Activated B cell treated with CpG ODN at 0.5 μM for 24 hours (primary cell): ENCODE data around the gene IFT52. TPM values are rescaled to one million over a fixed set of nuclear protein-coding genes. Genes with fewer than 3 reads are reported as not detected.

Experiments
- ATAC-seq: fragments of 200-7000 bp; cut with Tn5 transposase; one replicate; pipeline ENCODE4 v1.10.0; 2021; ENCODE audit warnings: low read depth, mild to moderate bottlenecking, moderate library complexity
- CTCF ChIA-PET: fragments of 350-600 bp; sonication (Branson Sonifier 250); formaldehyde crosslinking; loops from one replicate; lab custom pipeline; 2021; ENCODE audit warnings: antibody characterized with exemption; lab: Charles Lee
- POLR2A ChIA-PET: fragments of 350-600 bp; sonication (Branson Sonifier 250); formaldehyde crosslinking; loops from one replicate; lab custom pipeline; 2021; ENCODE audit warnings: antibody characterized with exemption; lab: Charles Lee
- DNase-seq: peaks from one replicate; pipeline ENCODE4 v3.0.0; 2022
- H3K27ac Mint-ChIP-seq: one replicate; pipeline ENCODE4 v1.8.0; 2020; ENCODE audit warnings: mixed read lengths
- H3K27me3 Mint-ChIP-seq: one replicate; pipeline ENCODE4 v1.8.0; 2021; ENCODE audit warnings: mixed read lengths
- H3K36me3 Mint-ChIP-seq: one replicate; pipeline ENCODE4 v1.8.0; 2021; ENCODE audit warnings: low read depth, mixed read lengths
- H3K4me1 Mint-ChIP-seq: one replicate; pipeline ENCODE4 v1.8.0; 2021; ENCODE audit warnings: mixed read lengths
- H3K4me3 Mint-ChIP-seq: one replicate; pipeline ENCODE4 v1.8.0; 2020; ENCODE audit warnings: mild to moderate bottlenecking, mixed read lengths
- H3K9me3 Mint-ChIP-seq: one replicate; pipeline ENCODE4 v1.8.0; 2020; ENCODE audit warnings: mixed read lengths
- CTCF ChIP-seq: fragments of 200-600 bp; IDR thresholded peaks from one replicate; pipeline ENCODE4 v1.8.0; 2022; ENCODE audit warnings: antibody characterized with exemption, mild to moderate bottlenecking
- intact Hi-C: fragments of 100-400 bp; cut with micrococcal nuclease; formaldehyde crosslinking; loops from one replicate; pipeline ENCODE4 v1.15.1; 2024
- total RNA-seq: library from RNA; stranded (reverse); gene quantifications from 2 replicates; pipeline ENCODE4 v1.2.3, GENCODE V29; 2022

The IFT52 gene
- total RNA-seq, 1 donor from 2014 or later: 18.7 TPM

GRCh38 chr20:43563429-43563828 is 27.3 kb upstream of the IFT52 start:
- no peaks in the 10 kb centered on the region for H3K9me3 Mint-ChIP-seq

GRCh38 chr20:43563991-43564390 is 26.7 kb upstream of the IFT52 start:
- CTCF ChIA-PET: interaction anchor here (1.0 to 1.6 kb wide), 2 partner anchors 128 to 130 kb away, joined by 3 to 6 read pairs; no protein-coding TSS in a partner anchor
- H3K36me3 Mint-ChIP-seq: no peaks in the 10 kb centered on the region
- POLR2A ChIA-PET: no interaction called here
- ATAC-seq: no peak
- no peak overlapping the region for H3K27ac Mint-ChIP-seq
- TF ChIP-seq CTCF: no peak
- H3K27me3 Mint-ChIP-seq: no peaks in the 10 kb centered on the region
- H3K4me1 Mint-ChIP-seq: no peaks in the 10 kb centered on the region
- H3K9me3 Mint-ChIP-seq: no peaks in the 10 kb centered on the region
- no peak for DNase-seq
- H3K4me3 Mint-ChIP-seq: no peak overlapping the region
- intact Hi-C loops: no loop called here

More at GRCh38 chr20:43563429-43563828, 27.3 kb upstream of the IFT52 start:
- no peak for DNase-seq
- no peak for TF ChIP-seq CTCF
- ATAC-seq: no peak
- no peaks in the 10 kb centered on the region for H3K36me3 Mint-ChIP-seq
- intact Hi-C loops: no loop called here
- ChIA-PET CTCF (interaction anchor here (1.0 to 1.6 kb wide), 2 partner anchors 128 to 130 kb away, joined by 3 to 6 read pairs; no protein-coding TSS in a partner anchor), POLR2A (no interaction called here)
- H3K4me1 Mint-ChIP-seq: no peaks in the 10 kb centered on the region
- no peak overlapping the region for H3K27ac Mint-ChIP-seq
- H3K4me3 Mint-ChIP-seq: no peak overlapping the region
- H3K27me3 Mint-ChIP-seq: no peaks in the 10 kb centered on the region

GRCh38 chr20:43564455-43564854 is 26.3 kb upstream of the IFT52 start:
- no peaks in the 10 kb centered on the region for H3K4me1 Mint-ChIP-seq
- CTCF ChIA-PET: no interaction called here

GRCh38 chr20:43564993-43565757 is 25.6 kb upstream of the IFT52 start:
- DNase-seq (no peak), ATAC-seq (no peak)
- Mint-ChIP-seq H3K9me3 (no peaks in the 10 kb centered on the region), H3K36me3 (no peaks in the 10 kb centered on the region), H3K27ac (no peak overlapping the region), H3K4me3 (no peak overlapping the region), H3K27me3 (no peaks in the 10 kb centered on the region), H3K4me1 (no peaks in the 10 kb centered on the region)
- ChIA-PET POLR2A (no interaction called here), CTCF (no interaction called here)
- TF ChIP-seq CTCF: no peak
- intact Hi-C loops: no loop called here

More at GRCh38 chr20:43564455-43564854, 26.3 kb upstream of the IFT52 start:
- DNase-seq: no peak
- Mint-ChIP-seq H3K27me3 (no peaks in the 10 kb centered on the region), H3K4me3 (no peak overlapping the region), H3K27ac (no peak overlapping the region), H3K9me3 (no peaks in the 10 kb centered on the region), H3K36me3 (no peaks in the 10 kb centered on the region)
- TF ChIP-seq CTCF: no peak
- POLR2A ChIA-PET: no interaction called here
- intact Hi-C loops: no loop called here
- ATAC-seq: no peak

GRCh38 chr20:43565758-43566104 is 25.0 kb upstream of the IFT52 start:
- Mint-ChIP-seq H3K36me3 (no peaks in the 10 kb centered on the region), H3K9me3 (no peaks in the 10 kb centered on the region), H3K4me3 (no peak overlapping the region), H3K27ac (no peak overlapping the region), H3K4me1 (no peaks in the 10 kb centered on the region), H3K27me3 (no peaks in the 10 kb centered on the region)
- POLR2A ChIA-PET: no interaction called here
- no peak for TF ChIP-seq CTCF
- no peak for DNase-seq
- CTCF ChIA-PET: no interaction called here
- intact Hi-C loops: no loop called here
- no peak for ATAC-seq
